K562 (cell line): ENCODE results near the gene CDKN1B. TPM values are rescaled to one million over a fixed set of nuclear protein-coding genes. Genes with fewer than 3 reads are reported as not detected.

ENCODE experiments used
- ATAC-seq: fragments of 200-7000 bp; cut with Tn5 transposase; 3 replicates; pipeline ENCODE4 v1.9.1; 2020; ENCODE audit warnings: moderate library complexity
- BruUV-seq: library from RNA; stranded (reverse); fragments of 400-500 nt; replicated peaks from 2 replicates; lab custom pipeline; 2021; lab: Mats Ljungman, UMichigan
- CTCF ChIA-PET: fragments of 300-600 bp; formaldehyde crosslinking; extraction: SDS; loops from one replicate; lab custom pipeline; 2021; ENCODE audit warnings: low intra/inter-chr PET ratio; lab: Yijun Ruan, JAX
- POLR2A ChIA-PET: fragments of 300-600, 350-650 bp; sonication (Branson Sonifier 250); formaldehyde crosslinking; extraction: SDS; loops from one replicate; lab custom pipeline; 2021; ENCODE audit warnings: antibody characterized with exemption, inconsistent platforms; lab: Yijun Ruan, JAX
- DNase-seq, 4 experiments: peaks; one replicate each; pipeline versions ENCODE4 v3.0.0 to v3.0.0-alpha.2; 2011 to 2018; ENCODE audit warnings: low spot score in 3 of 4, mixed read lengths in 3 of 4; ENCODE audit errors: extremely low read depth in 1 of 4
- FAIRE-seq: peaks from 2 replicates; lab custom pipeline; 2011; peaks lifted over from hg19 to GRCh38; lab: Jason Lieb, UNC
- H2AFZ ChIP-seq: 2 replicates; pipeline ENCODE4 v1.6.0; 2011; ENCODE audit warnings: low read depth, low read length, control low read depth, inconsistent platforms
- H3K27ac ChIP-seq: fragments of 200-600 bp; 3 replicates; pipeline ENCODE4 v1.8.0; 2011; ENCODE audit warnings: low read depth, mild to moderate bottlenecking, control low read depth, inconsistent platforms, low read length, moderate library complexity, mixed read lengths; ENCODE audit errors: extremely low read depth
- H3K27me3 ChIP-seq, 2 experiments: fragments of 300-600 bp in 1 of 2; 2 replicates in 1 of 2; 3 replicates in 1 of 2; pipeline versions ENCODE4 v1.6.0 to v1.8.0; 2011; ENCODE audit warnings: inconsistent platforms in 2 of 2, low read length in 2 of 2, mild to moderate bottlenecking in 1 of 2, mixed read lengths in 1 of 2, moderate library complexity in 1 of 2; ENCODE audit not compliant: control insufficient read depth in 2 of 2, insufficient read depth in 2 of 2
- H3K36me3 ChIP-seq: fragments of 300-600 bp; 3 replicates; pipeline ENCODE4 v1.8.0; 2011; ENCODE audit warnings: mild to moderate bottlenecking, low read length, inconsistent platforms; ENCODE audit not compliant: control insufficient read depth, insufficient read depth
- H3K4me1 ChIP-seq, 2 experiments: fragments of 200-600 bp in 1 of 2; replicated peaks in 1 of 2; 2 replicates in 1 of 2; 3 replicates in 1 of 2; pipeline versions ENCODE4 v1.5.1 to v1.8.0; 2011; ENCODE audit warnings: inconsistent platforms in 2 of 2, low read length in 2 of 2, mild to moderate bottlenecking in 1 of 2, mixed read lengths in 1 of 2, moderate library complexity in 1 of 2; ENCODE audit not compliant: control insufficient read depth in 2 of 2, insufficient read depth in 2 of 2
- H3K4me2 ChIP-seq: 2 replicates; pipeline ENCODE4 v1.6.1; 2011; ENCODE audit warnings: low read length, control low read depth, inconsistent platforms, mixed read lengths; ENCODE audit not compliant: insufficient read depth
- H3K4me3 ChIP-seq: fragments of 200-600 bp; sonication (generic), shearing (Covaris generic); 2 replicates; pipeline ENCODE4 v1.5.1; 2016; ENCODE audit warnings: control low read depth, inconsistent platforms
- H3K79me2 ChIP-seq: fragments of 200-600 bp; 3 replicates; pipeline ENCODE4 v1.8.0; 2011; ENCODE audit warnings: low read length, inconsistent platforms; ENCODE audit not compliant: control insufficient read depth, insufficient read depth
- H3K9ac ChIP-seq, 2 experiments: 2 replicates each; pipeline versions ENCODE4 v1.6.0 to v1.6.1; 2011; ENCODE audit warnings: low read depth in 2 of 2, low read length in 2 of 2, control low read depth in 1 of 2, inconsistent platforms in 1 of 2, mild to moderate bottlenecking in 1 of 2, mixed read lengths in 1 of 2; ENCODE audit not compliant: insufficient read depth in 1 of 2
- H3K9me1 ChIP-seq: one replicate; pipeline ENCODE4 v1.6.0; 2011; ENCODE audit warnings: inconsistent platforms, mild to moderate bottlenecking, low read length, moderate library complexity; ENCODE audit not compliant: control insufficient read depth, insufficient read depth
- H3K9me3 ChIP-seq: replicated peaks from 2 replicates; pipeline ENCODE4 v1.5.1; 2011; ENCODE audit warnings: low read depth, low read length, inconsistent platforms; ENCODE audit not compliant: control insufficient read depth, insufficient read depth
- H4K20me1 ChIP-seq: replicated peaks from 2 replicates; pipeline ENCODE4 v1.6.1; 2011; ENCODE audit warnings: low read length, inconsistent platforms, mixed read lengths; ENCODE audit not compliant: control insufficient read depth, insufficient read depth
- ATF7 ChIP-seq: fragments of 450-650 bp; IDR thresholded peaks from 2 replicates; pipeline ENCODE4 v1.7.1; 2014; ENCODE audit warnings: mild to moderate bottlenecking, moderate library complexity
- CBFB ChIP-seq: sonication (generic); formaldehyde crosslinking; IDR thresholded peaks from 2 replicates; pipeline ENCODE4 v1.4.0; 2020; ENCODE audit warnings: mild to moderate bottlenecking, missing genetic modification reagents
- CC2D1A ChIP-seq: fragments of 450-650 bp; IDR thresholded peaks from 2 replicates; pipeline ENCODE4 v1.6.1; 2017; ENCODE audit warnings: mild to moderate bottlenecking
- CREM ChIP-seq: IDR thresholded peaks from 2 replicates; pipeline ENCODE4 v1.6.1; 2014; ENCODE audit warnings: antibody characterized with exemption, low read depth
- DEAF1 ChIP-seq: fragments of 450-650 bp; formaldehyde crosslinking; IDR thresholded peaks from 2 replicates; pipeline ENCODE4 v1.4.0; 2020; ENCODE audit warnings: mild to moderate bottlenecking, moderate library complexity
- HNRNPL ChIP-seq: fragments of 200-400 bp; formaldehyde crosslinking; IDR thresholded peaks from 2 replicates; pipeline ENCODE4 v1.6.1; 2017; ENCODE audit warnings: low read depth, mild to moderate bottlenecking, low read length
- ILK ChIP-seq: fragments of 450-650 bp; IDR thresholded peaks from 2 replicates; pipeline ENCODE4 v1.6.1; 2016; ENCODE audit warnings: missing genetic modification characterization, low read depth, mild to moderate bottlenecking, missing compliant biosample characterization, moderate library complexity, borderline replicate concordance
- KLF6 ChIP-seq: fragments of 250-450 bp; sonication (Bioruptor Pico); IDR thresholded peaks from 2 replicates; pipeline ENCODE4 v1.4.0; 2020; ENCODE audit warnings: mild to moderate bottlenecking, moderate library complexity, borderline replicate concordance
- MTA3 ChIP-seq: fragments of 450-650 bp; formaldehyde crosslinking; IDR thresholded peaks from 2 replicates; pipeline ENCODE4 v1.6.1; 2017; ENCODE audit warnings: mild to moderate bottlenecking, borderline replicate concordance
- NONO ChIP-seq, 2 experiments: fragments of 200-400 bp in 1 of 2; fragments of 450-650 bp in 1 of 2; formaldehyde crosslinking in 1 of 2; IDR thresholded peaks; 2 replicates each; pipeline ENCODE4 v1.6.1; 2017; ENCODE audit warnings: low read depth in 2 of 2, mild to moderate bottlenecking in 2 of 2, moderate library complexity in 2 of 2, low read length in 1 of 2
- RAD51 ChIP-seq: fragments of 450-650 bp; IDR thresholded peaks from 2 replicates; pipeline ENCODE4 v1.7.1; 2016; ENCODE audit warnings: low read depth, mild to moderate bottlenecking, borderline replicate concordance
- SAFB ChIP-seq: fragments of 200-400 bp; formaldehyde crosslinking; IDR thresholded peaks from 2 replicates; pipeline ENCODE4 v1.6.1; 2017; ENCODE audit warnings: low read depth, low read length, borderline replicate concordance
- SPI1 ChIP-seq: IDR thresholded peaks from 2 replicates; pipeline ENCODE4 v1.6.1; 2011; ENCODE audit warnings: low read depth, low read length, control low read depth, borderline replicate concordance
- U2AF2 ChIP-seq: fragments of 200-400 bp; formaldehyde crosslinking; optimal IDR thresholded peaks from 2 replicates; pipeline ENCODE3; 2017; ENCODE audit warnings: low read depth, mild to moderate bottlenecking, low read length
- WGBS: fragments of 100-300 bp; shearing (Covaris generic); methylation state at CpG from one replicate; pipeline ENCODE4 v1.1.6; 2016; ENCODE audit warnings: low coverage, mixed read lengths; ENCODE audit not compliant: insufficient coverage; ENCODE audit errors: missing lambda C conversion rate; 5-methylcytosine and 5-hydroxymethylcytosine counted together
- in situ Hi-C: fragments of 300-500 bp; cut with MboI; formaldehyde crosslinking; loops from 4 replicates; pipeline ENCODE4 v1.15.0; 2018; ENCODE audit warnings: inconsistent platforms, mixed read lengths
- intact Hi-C: fragments of 100-400 bp; cut with micrococcal nuclease; formaldehyde crosslinking; loops from 2 replicates; pipeline ENCODE4 v1.14.2; 2022
- polyA plus RNA-seq, 8 experiments: library from polyadenylated mRNA; depleted of rRNA in 4 of 8; stranded (reverse) in 5 of 8; unstranded in 3 of 8; fragments of >200 nt; fragmentation: Nextera tagmentation in 2 of 8; fragmentation: Illumina TruSeq in 1 of 8; extraction: Ambion mirVana in 2 of 8; extraction: Trizol in 1 of 8; gene quantifications; 2 replicates each; pipeline versions ENCODE4 v1.2.1 to v1.2.3, GENCODE V29; 2011 to 2014; ENCODE audit warnings: inconsistent platforms in 1 of 8, missing spikeins in 1 of 8
- total RNA-seq, 7 experiments: library from RNA; depleted of rRNA in 6 of 7; stranded (reverse); fragments of >200 nt in 6 of 7; fragmentation: Illumina TruSeq in 2 of 7; extraction: Trizol in 2 of 7; gene quantifications; 2 replicates each; pipeline versions ENCODE4 v1.2.1 to v1.2.3, GENCODE V29; 2011 to 2021; ENCODE audit warnings: low replicate concordance in 1 of 7
- TF ChIP-seq, protein P1 (sequence below), 2 experiments: IDR thresholded peaks in 1 of 2; conservative IDR thresholded peaks in 1 of 2; 2 replicates each; pipeline ENCODE4 v1.6.1; 2016; ENCODE audit warnings: low read depth in 2 of 2, mild to moderate bottlenecking in 1 of 2, missing compliant biosample characterization in 1 of 2, missing genetic modification characterization in 1 of 2, moderate library complexity in 1 of 2
- TF ChIP-seq, protein P2 (sequence below): fragments of 250-450 bp; sonication (Bioruptor Pico); IDR thresholded peaks from 2 replicates; pipeline ENCODE4 v1.5.1; 2021; ENCODE audit warnings: mild to moderate bottlenecking

The CDKN1B gene
- total and polyA plus RNA-seq, 9 of the 15 experiments (the other 6 are each of a cell fraction or from before 2014, with no cell fraction given) = 2.6 to 35.2 (median 15.5) TPM

DNA sequence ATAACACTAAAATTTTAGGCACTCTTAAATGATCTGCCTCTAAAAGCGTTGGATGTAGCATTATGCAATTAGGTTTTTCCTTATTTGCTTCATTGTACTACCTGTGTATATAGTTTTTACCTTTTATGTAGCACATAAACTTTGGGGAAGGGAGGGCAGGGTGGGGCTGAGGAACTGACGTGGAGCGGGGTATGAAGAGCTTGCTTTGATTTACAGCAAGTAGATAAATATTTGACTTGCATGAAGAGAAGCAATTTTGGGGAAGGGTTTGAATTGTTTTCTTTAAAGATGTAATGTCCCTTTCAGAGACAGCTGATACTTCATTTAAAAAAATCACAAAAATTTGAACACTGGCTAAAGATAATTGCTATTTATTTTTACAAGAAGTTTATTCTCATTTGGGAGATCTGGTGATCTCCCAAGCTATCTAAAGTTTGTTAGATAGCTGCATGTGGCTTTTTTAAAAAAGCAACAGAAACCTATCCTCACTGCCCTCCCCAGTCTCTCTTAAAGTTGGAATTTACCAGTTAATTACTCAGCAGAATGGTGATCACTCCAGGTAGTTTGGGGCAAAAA lies 4.1 kb downstream of the CDKN1B start:
- WGBS = 3% methylated on average over 2 of the region's 3 CpGs
- Histone ChIP-seq H3K4me2 (peak overlapping the region; percentile 46; the same call in 1 of the 2 replicates), H3K9ac (peak overlapping the region in 1 of 2 experiments; percentile 94; a peak in 2 of 4 replicates), H3K36me3 (peaks cover 36% of the 10 kb centered on the region), H4K20me1 (no peaks in the 10 kb centered on the region), H3K27ac (peak overlapping the region; percentile 97; the same call in 1 of the 3 replicates), H3K27me3 (no peaks in the 10 kb centered on the region), H3K4me3 (no peak overlapping the region), H3K9me1 (no peaks in the 10 kb centered on the region), H3K9me3 (no peaks in the 10 kb centered on the region), H2AFZ (no peak overlapping the region), H3K4me1 (peaks cover 8 to 25% of the 10 kb centered on the region in 2 experiments; a peak in 2 of 5 replicates), H3K79me2 (peaks cover 83% of the 10 kb centered on the region)
- POLR2A ChIA-PET = interaction anchor here (0.6 to 1.5 kb wide), 3 partner anchors 13 to 371 kb away, joined by 3 to 5 read pairs (median 4); partner anchors contain the start of gene MANSC1
- in situ Hi-C loops (loop anchor here (25.0 kb wide), 1 partner anchor 1159 kb away; no protein-coding TSS in a partner anchor), intact Hi-C loops (no loop called here)
- ATAC-seq (no peak), DNase-seq (peak in 2 of 4 experiments; percentile 14 to 44), FAIRE-seq (no peak)
- CTCF ChIA-PET = no interaction called here
- BruUV-seq = no TSS peak
- TF ChIP-seq SAFB = no peak
- no peak for TF ChIP-seq ILK
- TF ChIP-seq SPI1 = 0 out of 2 replicates have a peak, but pooled peaks have one; percentile 12
- no peak for TF ChIP-seq NONO (IDR thresholded peaks at IDR 0.05; ENCODE audit: low read depth in 2 of 2, low read length in 1 of 2)
- TF ChIP-seq ATF7 = no peak
- TF ChIP-seq DEAF1 (CRISPR knock-in tag) = no peak
- TF ChIP-seq MTA3 = no peak
- peak; percentile 49 for TF ChIP-seq CREM
- no peak for TF ChIP-seq RAD51
- no peak for TF ChIP-seq CBFB (CRISPR knock-in tag)
- TF ChIP-seq CC2D1A = no peak
- TF ChIP-seq, protein P1, sequence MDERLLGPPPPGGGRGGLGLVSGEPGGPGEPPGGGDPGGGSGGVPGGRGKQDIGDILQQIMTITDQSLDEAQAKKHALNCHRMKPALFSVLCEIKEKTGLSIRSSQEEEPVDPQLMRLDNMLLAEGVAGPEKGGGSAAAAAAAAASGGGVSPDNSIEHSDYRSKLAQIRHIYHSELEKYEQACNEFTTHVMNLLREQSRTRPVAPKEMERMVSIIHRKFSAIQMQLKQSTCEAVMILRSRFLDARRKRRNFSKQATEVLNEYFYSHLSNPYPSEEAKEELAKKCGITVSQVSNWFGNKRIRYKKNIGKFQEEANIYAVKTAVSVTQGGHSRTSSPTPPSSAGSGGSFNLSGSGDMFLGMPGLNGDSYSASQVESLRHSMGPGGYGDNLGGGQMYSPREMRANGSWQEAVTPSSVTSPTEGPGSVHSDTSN (CRISPR knock-in tag; IDR thresholded peaks at IDR 0.05; ENCODE audit: low read depth) = no peak
- TF ChIP-seq, protein P1 (tag; conservative IDR thresholded peaks at IDR 0.05; ENCODE audit: low read depth) = 0 out of 2 replicates have a peak, but pooled peaks have one; percentile 19
- TF ChIP-seq, protein P2, sequence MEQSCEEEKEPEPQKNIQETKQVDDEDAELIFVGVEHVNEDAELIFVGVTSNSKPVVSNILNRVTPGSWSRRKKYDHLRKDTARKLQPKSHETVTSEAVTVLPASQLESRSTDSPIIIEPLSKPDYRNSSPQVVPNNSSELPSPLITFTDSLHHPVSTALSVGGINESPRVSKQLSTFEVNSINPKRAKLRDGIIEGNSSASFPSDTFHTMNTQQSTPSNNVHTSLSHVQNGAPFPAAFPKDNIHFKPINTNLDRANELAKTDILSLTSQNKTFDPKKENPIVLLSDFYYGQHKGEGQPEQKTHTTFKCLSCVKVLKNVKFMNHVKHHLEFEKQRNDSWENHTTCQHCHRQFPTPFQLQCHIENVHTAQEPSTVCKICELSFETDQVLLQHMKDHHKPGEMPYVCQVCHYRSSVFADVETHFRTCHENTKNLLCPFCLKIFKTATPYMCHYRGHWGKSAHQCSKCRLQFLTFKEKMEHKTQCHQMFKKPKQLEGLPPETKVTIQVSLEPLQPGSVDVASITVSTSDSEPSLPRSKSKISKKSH (CRISPR knock-in tag) = no peak
- no peak for TF ChIP-seq HNRNPL
- no peak for TF ChIP-seq U2AF2
- TF ChIP-seq KLF6 (CRISPR knock-in tag) = no peak
